Stomach (tissue), 4 donors: ENCODE measurements around the gene CALM3.

Experiments used
- EP300 ChIP-seq: sonication (generic); formaldehyde crosslinking; IDR thresholded peaks from one replicate; pipeline ENCODE4 v1.6.1; 2017; ENCODE audit warnings: antibody characterized with exemption
- POLR2A ChIP-seq, 4 donors: fragments of 450-650 bp; IDR thresholded peaks; one replicate each; pipeline ENCODE4 v1.6.1; 2016; ENCODE audit warnings: antibody characterized with exemption in 4 of 4, control low read depth in 2 of 4, mild to moderate bottlenecking in 1 of 4, moderate library complexity in 1 of 4
- POLR2AphosphoS5 ChIP-seq, 3 donors: sonication (generic); formaldehyde crosslinking; IDR thresholded peaks; one replicate each; pipeline ENCODE4 v1.6.1; 2016; ENCODE audit warnings: antibody characterized with exemption in 3 of 3
- TF ChIP-seq, protein P1 (sequence below), 7 experiments: fragments of 450-650 bp in 4 of 7; fragments of 200-600 bp in 3 of 7; sonication (generic) in 3 of 7; IDR thresholded peaks; one replicate each; pipeline ENCODE4 v1.5.1; 2016 to 2019; ENCODE audit warnings: antibody characterized with exemption in 7 of 7, control low read depth in 2 of 7, mild to moderate bottlenecking in 1 of 7

DNA sequence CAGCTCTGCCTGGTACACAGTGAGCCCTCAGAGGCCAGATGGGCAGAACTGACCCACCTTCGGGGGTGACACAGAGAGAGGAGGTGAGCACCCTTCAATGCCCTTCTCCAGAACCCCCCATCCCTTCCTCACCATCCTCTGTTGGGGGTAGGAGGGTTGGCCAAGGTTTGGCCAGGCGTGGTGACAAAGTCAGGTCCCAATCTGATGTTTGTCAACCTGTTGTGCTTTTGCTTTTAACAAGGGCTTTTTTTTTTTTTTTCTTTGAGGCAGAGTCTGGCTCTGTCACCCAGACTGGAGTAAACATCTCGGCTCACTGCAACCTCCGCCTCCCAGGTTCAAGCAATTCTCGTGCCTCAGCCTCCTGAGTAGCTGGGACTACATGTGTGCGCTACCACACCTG, 16.5 kb downstream of the CALM3 start:
- TF ChIP-seq, protein P1, sequence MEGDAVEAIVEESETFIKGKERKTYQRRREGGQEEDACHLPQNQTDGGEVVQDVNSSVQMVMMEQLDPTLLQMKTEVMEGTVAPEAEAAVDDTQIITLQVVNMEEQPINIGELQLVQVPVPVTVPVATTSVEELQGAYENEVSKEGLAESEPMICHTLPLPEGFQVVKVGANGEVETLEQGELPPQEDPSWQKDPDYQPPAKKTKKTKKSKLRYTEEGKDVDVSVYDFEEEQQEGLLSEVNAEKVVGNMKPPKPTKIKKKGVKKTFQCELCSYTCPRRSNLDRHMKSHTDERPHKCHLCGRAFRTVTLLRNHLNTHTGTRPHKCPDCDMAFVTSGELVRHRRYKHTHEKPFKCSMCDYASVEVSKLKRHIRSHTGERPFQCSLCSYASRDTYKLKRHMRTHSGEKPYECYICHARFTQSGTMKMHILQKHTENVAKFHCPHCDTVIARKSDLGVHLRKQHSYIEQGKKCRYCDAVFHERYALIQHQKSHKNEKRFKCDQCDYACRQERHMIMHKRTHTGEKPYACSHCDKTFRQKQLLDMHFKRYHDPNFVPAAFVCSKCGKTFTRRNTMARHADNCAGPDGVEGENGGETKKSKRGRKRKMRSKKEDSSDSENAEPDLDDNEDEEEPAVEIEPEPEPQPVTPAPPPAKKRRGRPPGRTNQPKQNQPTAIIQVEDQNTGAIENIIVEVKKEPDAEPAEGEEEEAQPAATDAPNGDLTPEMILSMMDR (IDR thresholded peaks at IDR 0.05) = no peak
- no peak for TF ChIP-seq POLR2A (IDR thresholded peaks at IDR 0.05)
- TF ChIP-seq EP300 = no peak
- no peak for TF ChIP-seq POLR2AphosphoS5 (IDR thresholded peaks at IDR 0.05)
